Gastrocnemius medialis (tissue), 4 donors: ENCODE results near the gene TMEM266. TPM values are rescaled to one million over a fixed set of nuclear protein-coding genes. Genes with fewer than 3 reads are reported as not detected.

Experiments used
- ATAC-seq, 2 donors: fragments of 150-250 bp; one replicate each; pipeline ENCODE4 v1.9.1; 2016
- DNase-seq, 2 donors: peaks; one replicate each; pipeline ENCODE4 v3.0.0-alpha.2; 2019
- H3K27ac ChIP-seq, 4 donors: fragments of 200-600 bp; sonication (generic); 1 replicate in 1 of 4; 2 replicates in 3 of 4; pipeline ENCODE4 v1.5.1; 2016 to 2018; ENCODE audit warnings: mild to moderate bottlenecking in 2 of 4, moderate library complexity in 1 of 4
- H3K27me3 ChIP-seq, 3 donors: fragments of 200-600 bp; sonication (generic) in 2 of 3; 1 replicate in 1 of 3; 2 replicates in 2 of 3; pipeline versions ENCODE4 v1.5.1 to v1.6.0; 2016 to 2019; ENCODE audit warnings: mild to moderate bottlenecking in 1 of 3, moderate library complexity in 1 of 3
- H3K36me3 ChIP-seq, 2 donors: fragments of 200-600 bp; sonication (generic) in 1 of 2; one replicate each; pipeline ENCODE4 v1.5.1; 2017 to 2018
- H3K4me1 ChIP-seq, 2 donors: fragments of 200-600 bp; sonication (generic) in 1 of 2; one replicate each; pipeline ENCODE4 v1.5.1; 2016 to 2017; ENCODE audit warnings: mild to moderate bottlenecking in 2 of 2
- H3K4me3 ChIP-seq, 4 donors: fragments of 200-600 bp; sonication (generic) in 3 of 4; 1 replicate in 1 of 4; 2 replicates in 3 of 4; pipeline ENCODE4 v1.5.1; 2016 to 2019; ENCODE audit warnings: mild to moderate bottlenecking in 2 of 4
- H3K9me3 ChIP-seq, 3 donors: fragments of 200-600 bp; sonication (generic) in 2 of 3; 1 replicate in 1 of 3; 2 replicates in 2 of 3; pipeline ENCODE4 v1.5.1; 2016 to 2019
- CTCF ChIP-seq, 5 experiments: fragments of 450-650 bp in 3 of 5; fragments of 200-600 bp in 2 of 5; sonication (generic) in 2 of 5; IDR thresholded peaks in 4 of 5; conservative IDR thresholded peaks in 1 of 5; 1 replicate in 4 of 5; 2 replicates in 1 of 5; pipeline ENCODE4 v1.5.1; 2016 to 2019; ENCODE audit warnings: antibody characterized with exemption in 5 of 5, mild to moderate bottlenecking in 3 of 5, moderate library complexity in 3 of 5
- POLR2A ChIP-seq, 2 donors: fragments of 450-650 bp; IDR thresholded peaks; one replicate each; pipeline ENCODE4 v1.6.1; 2017; ENCODE audit warnings: antibody characterized with exemption in 2 of 2, mild to moderate bottlenecking in 2 of 2, moderate library complexity in 2 of 2
- in situ Hi-C, 4 donors: fragments of 200-750 bp; cut with MboI; loops; one replicate each; pipeline versions ENCODE4 v1.15.0 to v1.8.0; 2017; ENCODE audit warnings: low sequenced_read_pairs in 4 of 4
- intact Hi-C: fragments of 100-400 bp; cut with DNase I; formaldehyde crosslinking; loops from one replicate; pipeline ENCODE4 v1.15.1; 2023; ENCODE audit warnings: low total_unique reads
- total RNA-seq, 4 donors: library from RNA; depleted of rRNA; stranded (reverse); fragments of >200 nt; gene quantifications; one replicate each; pipeline versions ENCODE4 v1.1.0 to v1.2.3, GENCODE V29; 2016

The TMEM266 gene
- total RNA-seq, 4 donors from 2014 or later, result 3.6 to 17.1 (median 11.7) TPM

DNA sequence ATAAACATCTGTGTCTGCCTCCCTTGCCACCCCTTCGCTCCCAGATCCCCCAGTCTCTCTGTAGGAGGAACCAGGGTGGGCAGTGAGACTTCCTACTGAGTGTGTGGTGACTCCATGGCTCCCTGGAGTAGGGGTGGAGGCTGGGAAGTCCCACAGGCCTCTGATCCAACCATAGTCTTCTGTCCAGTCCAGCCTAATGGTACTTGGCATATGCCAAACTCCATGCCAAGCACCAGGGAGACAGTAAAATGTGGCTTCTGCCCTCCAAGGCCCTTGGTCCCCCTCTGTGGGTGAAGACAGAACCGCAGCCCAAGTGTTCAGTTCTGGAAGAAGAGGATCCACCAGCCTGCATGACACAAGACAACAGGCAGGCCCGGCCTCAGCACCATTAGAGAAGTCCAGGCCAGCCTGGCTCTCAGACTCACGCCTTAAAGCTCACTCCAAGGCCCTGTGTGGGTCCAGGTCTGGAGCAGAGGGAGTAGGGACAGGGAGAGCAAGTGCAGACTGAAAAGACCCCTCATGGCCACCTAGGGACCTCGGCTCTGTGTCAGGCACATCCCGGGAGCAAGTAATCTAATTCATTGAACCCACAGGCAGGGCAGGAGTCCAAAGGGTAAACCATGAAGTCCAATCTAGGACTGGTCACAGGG lies 138.8 kb downstream of the TMEM266 start:
- H3K4me1 ChIP-seq, result peaks cover 51 to 58% of the 10 kb centered on the region in 2 donors

GRCh38 chr15:76199106-76200082 lies 139.6 kb downstream of the TMEM266 start:
- no peak overlapping the region for H3K4me3 ChIP-seq
- ATAC-seq (peak; percentile 76 to 77), DNase-seq (peak; percentile 87 to 94)
- H3K36me3 ChIP-seq, result no peaks in the 10 kb centered on the region
- in situ Hi-C loops, result loop anchor here (10.0 to 25.0 kb wide), 3 partner anchors 115 to 138 kb away; partner anchors contain the start of genes ISL2 (in 3 of the 4) and ETFA (in 1 of the 4)
- intact Hi-C loops, result no loop called here
- H3K4me1 ChIP-seq, result peaks cover 49 to 58% of the 10 kb centered on the region in 2 donors
- no peaks in the 10 kb centered on the region for H3K27me3 ChIP-seq
- H3K27ac ChIP-seq, result peak overlapping the region; percentile 93 to 96 (median 94)
- TF ChIP-seq POLR2A (IDR thresholded peaks at IDR 0.05) (no peak), CTCF (IDR thresholded peaks at IDR 0.05 in 4 of 5, conservative IDR thresholded peaks at IDR 0.05 in 1 of 5) (no peak)
- H3K9me3 ChIP-seq, result no peaks in the 10 kb centered on the region

More for the DNA sequence above, 138.8 kb downstream of the TMEM266 start:
- no peak for TF ChIP-seq CTCF (IDR thresholded peaks at IDR 0.05 in 4 of 5, conservative IDR thresholded peaks at IDR 0.05 in 1 of 5)
- no peak for TF ChIP-seq POLR2A (IDR thresholded peaks at IDR 0.05)
- in situ Hi-C loops, result loop anchor here (10.0 to 25.0 kb wide), 3 partner anchors 116 to 139 kb away; partner anchors contain the start of genes ISL2 (in 3 of the 4) and ETFA (in 1 of the 4)
- Histone ChIP-seq H3K4me3 (no peak overlapping the region), H3K27me3 (no peaks in the 10 kb centered on the region), H3K36me3 (no peaks in the 10 kb centered on the region), H3K27ac (peak overlapping the region; percentile 93 to 96 (median 94)), H3K9me3 (no peaks in the 10 kb centered on the region)
- ATAC-seq (no peak), DNase-seq (no peak)
- intact Hi-C loops, result no loop called here

DNA sequence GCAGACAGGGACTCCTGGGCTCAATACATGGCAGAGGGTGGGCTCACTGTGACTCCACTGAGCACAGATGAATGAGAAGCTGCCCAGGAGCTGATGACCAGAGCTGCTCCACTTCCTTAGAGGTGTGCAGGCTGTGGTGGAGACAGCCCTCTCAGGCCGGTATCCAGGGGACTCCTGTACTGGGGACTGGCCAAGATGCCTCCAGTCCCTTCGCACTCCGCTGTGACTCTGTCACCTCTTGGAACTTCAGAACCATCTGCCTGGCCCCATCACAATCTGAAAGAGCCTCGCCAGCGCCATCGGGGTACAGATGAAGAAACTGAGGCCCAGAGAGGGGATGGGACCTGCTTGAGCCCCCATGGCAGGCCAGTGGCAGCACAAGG lies 140.3 kb downstream of the TMEM266 start:
- Histone ChIP-seq H3K9me3 (no peaks in the 10 kb centered on the region), H3K27me3 (no peaks in the 10 kb centered on the region), H3K4me1 (peaks cover 43 to 56% of the 10 kb centered on the region in 2 donors), H3K36me3 (no peaks in the 10 kb centered on the region), H3K27ac (peak overlapping the region; percentile 93 to 96 (median 94)), H3K4me3 (no peak overlapping the region)
- in situ Hi-C loops, result no loop called here
- DNase-seq (no peak), ATAC-seq (no peak)
- TF ChIP-seq POLR2A (IDR thresholded peaks at IDR 0.05) (no peak), CTCF (IDR thresholded peaks at IDR 0.05 in 4 of 5, conservative IDR thresholded peaks at IDR 0.05 in 1 of 5) (no peak)
- intact Hi-C loops, result no loop called here

GRCh38 chr15:76200641-76201105 lies 140.9 kb downstream of the TMEM266 start:
- H3K36me3 ChIP-seq, result no peaks in the 10 kb centered on the region
- no peaks in the 10 kb centered on the region for H3K27me3 ChIP-seq
- ATAC-seq (no peak), DNase-seq (no peak)
- no peaks in the 10 kb centered on the region for H3K9me3 ChIP-seq
- intact Hi-C loops (no loop called here), in situ Hi-C loops (no loop called here)
- no peak overlapping the region for H3K4me3 ChIP-seq
- peaks cover 37 to 50% of the 10 kb centered on the region in 2 donors for H3K4me1 ChIP-seq
- H3K27ac ChIP-seq, result peak overlapping the region; percentile 93 to 96 (median 94)
- no peak for TF ChIP-seq POLR2A (IDR thresholded peaks at IDR 0.05)
- no peak for TF ChIP-seq CTCF (IDR thresholded peaks at IDR 0.05 in 4 of 5, conservative IDR thresholded peaks at IDR 0.05 in 1 of 5)
